GM15510 (cell line): ENCODE measurements around the gene ADCYAP1R1.

Experiments
- POLR2A ChIP-seq: IDR thresholded peaks from 3 replicates; pipeline ENCODE4 v1.6.1; 2011; ENCODE audit warnings: borderline replicate concordance; ENCODE audit not compliant: insufficient read length; ENCODE audit errors: extremely low read depth

ADCYAP1R1 gene

GRCh38 chr7:31073326-31074119, 21.4 kb downstream of the ADCYAP1R1 start:
- TF ChIP-seq POLR2A: no peak

GRCh38 chr7:31074120-31074383, 21.9 kb downstream of the ADCYAP1R1 start:
- no peak for TF ChIP-seq POLR2A

DNA sequence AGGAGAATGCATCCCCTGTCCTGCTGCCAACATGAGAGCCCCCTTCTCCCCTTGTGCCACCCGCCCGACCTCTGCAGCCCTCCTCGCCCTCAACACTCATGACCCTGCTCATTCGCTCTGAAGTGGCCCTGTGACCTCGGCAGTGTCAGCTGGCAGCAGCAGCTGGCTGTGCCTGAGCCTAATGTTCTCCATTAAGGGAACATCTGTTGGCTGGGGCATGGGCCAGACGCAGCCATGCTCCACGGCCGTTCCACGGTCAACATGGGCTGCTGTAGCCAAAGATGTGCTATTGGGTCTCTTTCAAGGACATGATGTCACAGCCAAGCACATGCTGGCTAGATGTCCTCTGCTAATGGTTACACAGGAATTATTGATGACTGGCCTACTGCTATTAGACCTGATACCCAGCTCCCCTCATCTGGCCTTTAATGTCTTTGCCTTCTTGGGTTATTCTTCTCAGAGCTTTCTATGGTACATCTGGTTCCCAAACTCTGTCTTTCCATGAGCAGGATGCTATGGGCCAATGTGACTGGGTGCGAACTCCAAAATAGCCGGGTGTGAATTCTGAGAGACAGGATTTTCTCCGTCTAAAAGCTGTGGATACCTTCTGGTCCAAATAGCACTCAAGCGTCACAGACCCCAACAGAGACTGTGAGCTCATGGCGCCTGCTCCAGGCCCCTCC, 22.4 kb downstream of the ADCYAP1R1 start:
- no peak for TF ChIP-seq POLR2A

DNA sequence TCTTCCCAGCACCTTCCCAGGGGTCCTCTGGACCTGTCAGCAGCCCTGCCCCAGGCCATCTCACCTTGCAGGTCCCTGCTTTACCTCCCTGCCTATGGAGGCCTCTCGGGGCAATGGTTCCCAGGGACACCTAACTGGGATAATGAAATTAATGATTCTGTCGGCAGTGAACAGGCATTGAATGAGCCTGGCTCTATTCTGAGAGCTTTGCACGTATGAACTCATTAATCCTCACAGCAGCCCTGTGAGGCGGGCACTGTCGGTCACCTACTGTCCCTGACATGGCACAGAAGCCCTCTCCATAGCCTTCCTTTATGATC, 22.9 kb downstream of the ADCYAP1R1 start:
- TF ChIP-seq POLR2A: no peak

DNA sequence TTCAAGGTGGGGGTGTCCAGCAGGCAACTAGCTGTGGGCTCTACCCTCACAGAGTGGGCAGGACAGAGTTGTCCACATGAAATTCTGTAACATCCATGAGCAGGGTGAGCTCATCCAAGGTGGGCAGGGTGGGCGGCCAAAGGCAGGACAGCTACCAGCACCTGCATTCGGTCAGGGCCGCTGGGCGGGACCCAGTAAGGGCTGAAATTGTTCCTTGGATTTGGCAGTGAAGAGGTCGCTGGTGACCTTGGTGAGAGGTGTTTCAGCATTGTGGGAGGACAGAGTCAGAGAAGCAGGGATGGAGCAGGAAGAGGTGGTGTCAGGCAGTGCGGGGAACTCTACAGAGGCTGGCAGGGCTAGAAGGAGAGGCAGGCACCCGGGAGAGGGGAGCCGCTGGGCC, 23.9 kb downstream of the ADCYAP1R1 start:
- no peak for TF ChIP-seq POLR2A

- TF ChIP-seq POLR2A: no peak
Observed at GRCh38 chr7:31076641-31077310, 24.7 kb downstream of the ADCYAP1R1 start.

GRCh38 chr7:31077484-31078362, 25.6 kb downstream of the ADCYAP1R1 start:
- TF ChIP-seq POLR2A: no peak

DNA sequence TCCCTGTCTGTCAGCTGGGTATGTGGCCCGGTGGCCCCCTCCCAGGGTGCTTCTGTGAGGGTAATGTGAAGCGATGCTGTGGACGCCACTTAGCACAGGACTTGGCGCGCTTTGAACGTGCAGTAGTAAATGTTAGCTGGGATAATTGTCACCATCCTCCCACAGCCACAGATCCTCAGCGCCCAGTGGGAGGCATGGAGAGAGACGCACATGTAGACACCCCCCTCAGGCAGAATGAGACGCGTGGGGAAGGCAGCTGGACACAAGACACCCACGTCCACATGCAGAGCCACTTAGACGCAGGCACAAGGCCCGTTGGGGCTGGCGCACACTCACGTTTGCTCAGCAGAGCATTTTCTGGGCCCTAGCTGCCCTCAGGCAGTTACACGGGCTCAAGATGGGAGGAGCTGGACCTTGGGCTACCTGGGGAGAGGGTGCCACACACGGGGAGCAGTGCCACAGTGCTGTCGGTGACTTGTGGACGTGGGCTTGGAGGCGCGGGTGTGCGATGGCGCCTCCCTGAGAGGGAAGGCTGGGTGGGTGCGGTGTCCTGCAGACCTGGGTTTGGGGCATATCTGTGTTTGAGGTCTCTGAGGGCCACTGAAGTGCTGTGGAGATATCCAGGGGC, 26.4 kb downstream of the ADCYAP1R1 start:
- TF ChIP-seq POLR2A: no peak

DNA sequence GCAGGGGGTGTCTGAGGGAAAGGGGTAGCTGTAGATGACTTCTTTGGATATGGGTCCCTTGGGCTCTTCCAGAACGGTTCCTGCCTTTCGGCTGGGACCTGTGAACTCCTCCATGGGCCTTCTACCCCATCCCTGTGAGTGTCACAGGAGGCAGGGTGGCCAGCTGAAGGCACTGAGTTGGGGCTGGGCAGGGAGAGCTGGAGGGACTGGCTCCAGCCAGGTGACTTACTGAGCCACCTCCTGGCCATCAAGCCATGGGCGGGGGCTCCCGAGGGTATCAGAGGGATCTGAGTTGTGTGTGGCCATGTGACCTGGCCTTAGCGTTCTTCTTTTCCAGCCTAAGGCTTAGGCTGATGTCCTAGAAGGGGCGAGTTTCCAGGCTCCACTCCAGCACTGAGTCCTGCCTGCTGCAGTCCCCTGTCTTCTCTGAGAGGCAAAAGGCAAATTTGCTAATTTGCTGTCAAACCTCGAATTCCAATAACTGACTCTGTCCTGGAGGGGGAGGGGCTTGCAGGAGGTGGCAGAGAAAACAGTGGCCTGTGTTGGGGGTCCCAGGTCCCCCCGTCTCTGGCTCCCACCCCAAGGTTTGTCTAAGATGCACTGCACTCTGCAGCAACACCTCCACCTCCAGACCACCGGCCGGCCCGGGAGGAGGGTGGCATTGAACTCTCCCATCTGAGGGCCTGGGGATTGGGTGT, 27.2 kb downstream of the ADCYAP1R1 start:
- no peak for TF ChIP-seq POLR2A

DNA sequence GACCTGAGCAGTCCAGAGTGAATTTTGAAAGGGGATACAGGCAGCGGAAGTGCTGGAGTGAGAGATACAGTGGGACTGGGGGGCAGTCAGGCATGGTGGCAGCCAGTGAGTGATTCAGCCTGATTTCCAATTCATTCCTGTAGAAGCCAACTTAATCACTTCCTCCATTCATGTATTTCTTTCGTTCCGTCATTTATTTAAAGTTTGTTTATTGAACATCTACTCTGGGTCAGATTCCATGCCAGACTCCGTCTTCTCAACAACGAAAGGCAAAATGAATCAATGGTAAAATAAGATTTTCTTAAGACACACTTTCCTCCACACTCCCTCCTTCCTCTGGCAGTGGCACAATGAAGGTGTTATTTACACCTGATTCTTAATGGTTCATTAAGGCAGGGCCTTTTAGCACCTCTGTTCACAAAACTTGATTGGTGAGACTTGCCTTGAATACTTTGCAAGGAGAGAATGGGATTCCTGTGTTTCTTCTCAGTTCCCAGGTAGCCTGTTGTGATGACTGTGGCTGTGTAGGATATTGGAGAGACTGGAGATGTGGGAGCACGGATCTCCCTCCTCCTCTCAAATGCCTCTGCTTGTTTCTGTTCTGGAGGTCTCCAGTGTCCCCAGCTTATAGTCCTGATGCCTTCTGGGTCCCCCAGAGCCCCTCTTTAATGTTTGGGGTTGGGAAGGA, 27.9 kb downstream of the ADCYAP1R1 start:
- TF ChIP-seq POLR2A: no peak

GRCh38 chr7:31080763-31081162, 28.7 kb downstream of the ADCYAP1R1 start:
- TF ChIP-seq POLR2A: no peak

DNA sequence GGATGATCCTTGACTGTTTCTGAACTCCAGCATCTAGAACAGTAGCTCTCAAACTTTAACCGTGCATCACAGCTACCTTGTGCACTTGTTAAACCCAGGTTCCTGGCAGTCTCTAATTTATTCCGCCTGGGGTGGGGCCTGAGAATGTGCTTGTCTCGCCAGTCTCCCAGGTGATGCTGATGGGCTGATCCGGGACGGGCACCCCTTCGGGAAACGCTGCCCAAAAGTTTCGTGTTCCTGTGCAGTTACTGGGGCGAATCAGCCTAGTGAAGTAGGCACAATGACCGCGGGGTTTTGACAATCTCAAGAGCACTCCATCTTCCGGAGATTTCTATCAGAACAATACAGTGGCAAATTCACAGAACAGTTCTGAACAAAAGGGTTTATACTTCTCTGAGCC, 29.9 kb downstream of the ADCYAP1R1 start:
- no peak for TF ChIP-seq POLR2A

DNA sequence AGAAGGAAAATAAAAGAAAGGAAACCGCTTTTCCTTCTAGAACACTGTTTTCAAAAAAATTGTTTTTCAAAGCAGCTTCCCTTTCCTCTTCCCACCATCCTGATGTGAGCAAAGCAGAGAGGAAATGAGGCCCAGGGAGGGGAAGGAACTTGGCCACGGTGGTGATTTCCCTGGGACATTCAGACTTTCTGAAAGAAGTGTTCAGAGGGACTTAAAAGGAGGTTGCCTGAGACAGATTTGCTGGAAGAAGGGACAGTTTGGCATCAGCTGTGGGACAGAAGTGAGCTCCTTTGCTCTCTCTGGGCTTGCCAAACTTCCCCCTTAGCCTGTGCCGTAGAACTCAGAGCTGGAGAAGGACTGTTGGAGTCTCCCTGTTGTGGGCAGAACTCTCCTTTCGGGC, 30.3 kb downstream of the ADCYAP1R1 start:
- TF ChIP-seq POLR2A: no peak
